Panc1 (cell line): ENCODE measurements around the gene DLGAP1. TPM values are rescaled to one million over a fixed set of nuclear protein-coding genes. Genes with fewer than 3 reads are reported as not detected.

ENCODE experiments used
- ATAC-seq: fragments of 200-7000 bp; cut with Tn5 transposase; 2 replicates; pipeline ENCODE4 v1.9.1; 2020; ENCODE audit warnings: mild to moderate bottlenecking, moderate library complexity
- BruUV-seq: library from RNA; stranded (reverse); fragments of 400-500 nt; replicated peaks from 2 replicates; lab custom pipeline; 2021; lab: Mats Ljungman, UMichigan
- CTCF ChIA-PET: fragments of 300-600 bp; sonication (Branson Sonifier 250); formaldehyde crosslinking; loops from one replicate; lab custom pipeline; 2022; ENCODE audit warnings: antibody characterized with exemption; lab: Charles Lee
- POLR2A ChIA-PET: fragments of 300-600 bp; sonication (Branson Sonifier 250); formaldehyde crosslinking; loops from one replicate; lab custom pipeline; 2022; ENCODE audit warnings: antibody characterized with exemption; lab: Charles Lee
- DNase-seq: peaks from one replicate; pipeline ENCODE4 v3.0.0-alpha.2; 2010; ENCODE audit warnings: low read depth, low spot score
- H3K27ac ChIP-seq: 2 replicates; pipeline ENCODE4 v1.5.1; 2011; ENCODE audit warnings: mild to moderate bottlenecking, low read length, inconsistent platforms
- H3K27me3 ChIP-seq: fragments of 200-500 bp; sonication (Bioruptor generic); 2 replicates; pipeline ENCODE4 v1.6.0; 2014; ENCODE audit warnings: low read length, inconsistent platforms; ENCODE audit not compliant: control insufficient read depth, insufficient read depth
- H3K36me3 ChIP-seq: fragments of 200-500 bp; sonication (Bioruptor generic); 2 replicates; pipeline ENCODE4 v1.5.1; 2014; ENCODE audit warnings: inconsistent platforms, mild to moderate bottlenecking, low read length, moderate library complexity; ENCODE audit not compliant: control insufficient read depth, insufficient read depth
- H3K4me1 ChIP-seq: 2 replicates; pipeline ENCODE4 v1.5.1; 2011; ENCODE audit warnings: inconsistent platforms, mild to moderate bottlenecking, low read length, moderate library complexity; ENCODE audit not compliant: control insufficient read depth, insufficient read depth
- H3K4me3 ChIP-seq, 2 experiments: 2 replicates each; pipeline ENCODE4 v1.5.1; 2011 to 2012; ENCODE audit warnings: low read depth in 2 of 2, low read length in 2 of 2, mild to moderate bottlenecking in 2 of 2, inconsistent platforms in 1 of 2, moderate library complexity in 1 of 2
- H3K9me3 ChIP-seq: fragments of 200-500 bp; sonication (Bioruptor generic); 2 replicates; pipeline ENCODE4 v1.5.1; 2014; ENCODE audit warnings: low read depth, mild to moderate bottlenecking, inconsistent platforms, low read length, moderate library complexity; ENCODE audit not compliant: control insufficient read depth, insufficient read depth
- POLR2AphosphoS5 ChIP-seq: IDR thresholded peaks from 2 replicates; pipeline ENCODE4 v1.6.1; 2012; ENCODE audit warnings: mild to moderate bottlenecking, low read depth, low read length, moderate library complexity
- SIN3A ChIP-seq: IDR thresholded peaks from 2 replicates; pipeline ENCODE4 v1.6.1; 2012; ENCODE audit warnings: low read depth, mild to moderate bottlenecking, low read length, moderate library complexity, borderline replicate concordance; ENCODE audit not compliant: insufficient read depth
- TCF7L2 ChIP-seq: IDR thresholded peaks from 2 replicates; pipeline ENCODE4 v1.6.1; 2011; ENCODE audit warnings: mild to moderate bottlenecking, low read depth, low read length, inconsistent platforms
- in situ Hi-C: cut with HindIII; loops from 2 replicates; pipeline ENCODE4 v1.10.0; 2016; ENCODE audit warnings: low sequenced_read_pairs, low pct_unique_long_range_greater_than_20kb
- intact Hi-C: fragments of 100-400 bp; cut with micrococcal nuclease; formaldehyde crosslinking; loops from one replicate; pipeline ENCODE4 v1.10.0; 2022; ENCODE audit not compliant: unreplicated experiment
- total RNA-seq: library from RNA; stranded (reverse); gene quantifications from one replicate; pipeline ENCODE4 v1.2.1, GENCODE V29; 2021; ENCODE audit not compliant: unreplicated experiment
- TF ChIP-seq, protein P1 (sequence below): fragments of 450-650 bp; IDR thresholded peaks from 2 replicates; pipeline ENCODE4 v1.5.1; 2017; ENCODE audit warnings: mild to moderate bottlenecking
- TF ChIP-seq, protein P2 (sequence below), 2 experiments: IDR thresholded peaks; 2 replicates each; pipeline ENCODE4 v1.6.1; 2011 to 2012; ENCODE audit warnings: low read depth in 2 of 2, control low read depth in 1 of 2, low read length in 1 of 2, mild to moderate bottlenecking in 1 of 2, moderate library complexity in 1 of 2; ENCODE audit not compliant: insufficient read depth in 1 of 2

DLGAP1 gene
- total RNA-seq, 1 experiment from 2014 or later = 1.8 TPM

- no peak for TF ChIP-seq POLR2AphosphoS5
- H3K4me1 ChIP-seq = no peaks in the 10 kb centered on the region
- H3K27me3 ChIP-seq = no peaks in the 10 kb centered on the region
- DNase-seq = no peak
- H3K36me3 ChIP-seq = no peaks in the 10 kb centered on the region
- intact Hi-C loops = no loop called here
- in situ Hi-C loops = no loop called here
- ATAC-seq = no peak
- H3K9me3 ChIP-seq = peaks cover 15% of the 10 kb centered on the region; the same call in 1 of the 2 replicates
- H3K27ac ChIP-seq = no peak overlapping the region
- ChIA-PET CTCF (no interaction called here), POLR2A (no interaction called here)
- no TSS peak for BruUV-seq
- no peak overlapping the region for H3K4me3 ChIP-seq
Observed at GRCh38 chr18:4060427-4061281, 394.5 kb downstream of the DLGAP1 start.

GRCh38 chr18:4058179-4058578, 396.9 kb downstream of the DLGAP1 start:
- ChIA-PET POLR2A (no interaction called here), CTCF (no interaction called here)
- Histone ChIP-seq H3K27ac (no peak overlapping the region), H3K9me3 (peaks cover 15% of the 10 kb centered on the region; the same call in 1 of the 2 replicates), H3K4me1 (no peaks in the 10 kb centered on the region), H3K36me3 (no peaks in the 10 kb centered on the region), H3K4me3 (no peak overlapping the region), H3K27me3 (no peaks in the 10 kb centered on the region)
- no TSS peak for BruUV-seq
- TF ChIP-seq POLR2AphosphoS5 (no peak), SIN3A (no peak), TCF7L2 (no peak)
- TF ChIP-seq, protein P1, sequence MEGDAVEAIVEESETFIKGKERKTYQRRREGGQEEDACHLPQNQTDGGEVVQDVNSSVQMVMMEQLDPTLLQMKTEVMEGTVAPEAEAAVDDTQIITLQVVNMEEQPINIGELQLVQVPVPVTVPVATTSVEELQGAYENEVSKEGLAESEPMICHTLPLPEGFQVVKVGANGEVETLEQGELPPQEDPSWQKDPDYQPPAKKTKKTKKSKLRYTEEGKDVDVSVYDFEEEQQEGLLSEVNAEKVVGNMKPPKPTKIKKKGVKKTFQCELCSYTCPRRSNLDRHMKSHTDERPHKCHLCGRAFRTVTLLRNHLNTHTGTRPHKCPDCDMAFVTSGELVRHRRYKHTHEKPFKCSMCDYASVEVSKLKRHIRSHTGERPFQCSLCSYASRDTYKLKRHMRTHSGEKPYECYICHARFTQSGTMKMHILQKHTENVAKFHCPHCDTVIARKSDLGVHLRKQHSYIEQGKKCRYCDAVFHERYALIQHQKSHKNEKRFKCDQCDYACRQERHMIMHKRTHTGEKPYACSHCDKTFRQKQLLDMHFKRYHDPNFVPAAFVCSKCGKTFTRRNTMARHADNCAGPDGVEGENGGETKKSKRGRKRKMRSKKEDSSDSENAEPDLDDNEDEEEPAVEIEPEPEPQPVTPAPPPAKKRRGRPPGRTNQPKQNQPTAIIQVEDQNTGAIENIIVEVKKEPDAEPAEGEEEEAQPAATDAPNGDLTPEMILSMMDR = no peak
- TF ChIP-seq, protein P2, sequence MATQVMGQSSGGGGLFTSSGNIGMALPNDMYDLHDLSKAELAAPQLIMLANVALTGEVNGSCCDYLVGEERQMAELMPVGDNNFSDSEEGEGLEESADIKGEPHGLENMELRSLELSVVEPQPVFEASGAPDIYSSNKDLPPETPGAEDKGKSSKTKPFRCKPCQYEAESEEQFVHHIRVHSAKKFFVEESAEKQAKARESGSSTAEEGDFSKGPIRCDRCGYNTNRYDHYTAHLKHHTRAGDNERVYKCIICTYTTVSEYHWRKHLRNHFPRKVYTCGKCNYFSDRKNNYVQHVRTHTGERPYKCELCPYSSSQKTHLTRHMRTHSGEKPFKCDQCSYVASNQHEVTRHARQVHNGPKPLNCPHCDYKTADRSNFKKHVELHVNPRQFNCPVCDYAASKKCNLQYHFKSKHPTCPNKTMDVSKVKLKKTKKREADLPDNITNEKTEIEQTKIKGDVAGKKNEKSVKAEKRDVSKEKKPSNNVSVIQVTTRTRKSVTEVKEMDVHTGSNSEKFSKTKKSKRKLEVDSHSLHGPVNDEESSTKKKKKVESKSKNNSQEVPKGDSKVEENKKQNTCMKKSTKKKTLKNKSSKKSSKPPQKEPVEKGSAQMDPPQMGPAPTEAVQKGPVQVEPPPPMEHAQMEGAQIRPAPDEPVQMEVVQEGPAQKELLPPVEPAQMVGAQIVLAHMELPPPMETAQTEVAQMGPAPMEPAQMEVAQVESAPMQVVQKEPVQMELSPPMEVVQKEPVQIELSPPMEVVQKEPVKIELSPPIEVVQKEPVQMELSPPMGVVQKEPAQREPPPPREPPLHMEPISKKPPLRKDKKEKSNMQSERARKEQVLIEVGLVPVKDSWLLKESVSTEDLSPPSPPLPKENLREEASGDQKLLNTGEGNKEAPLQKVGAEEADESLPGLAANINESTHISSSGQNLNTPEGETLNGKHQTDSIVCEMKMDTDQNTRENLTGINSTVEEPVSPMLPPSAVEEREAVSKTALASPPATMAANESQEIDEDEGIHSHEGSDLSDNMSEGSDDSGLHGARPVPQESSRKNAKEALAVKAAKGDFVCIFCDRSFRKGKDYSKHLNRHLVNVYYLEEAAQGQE (IDR thresholded peaks at IDR 0.05; ENCODE audit: insufficient read depth in 1 of 2, low read depth in 2 of 2, low read length in 1 of 2) = no peak
- intact Hi-C loops (no loop called here), in situ Hi-C loops (no loop called here)
- DNase-seq = no peak
- ATAC-seq = no peak
